Mononuclear cell (primary cell): ENCODE results near the gene CHST5. TPM values are rescaled to one million over a fixed set of nuclear protein-coding genes. Genes with fewer than 3 reads are reported as not detected.
A peak's percentile ranks its signal among the peaks of the same experiment; 100 is the strongest.
"Not testable (repeated sequence)": the region's sequence is repeated elsewhere in the genome, so short reads cannot be mapped to it uniquely, and the experiment has no call there.

ENCODE experiments used
- H3K27me3 ChIP-seq: 2 replicates; pipeline ENCODE4 v1.6.0; 2011; ENCODE audit warnings: low read length, control low read depth; ENCODE audit not compliant: insufficient read depth
- H3K4me1 ChIP-seq: 2 replicates; pipeline ENCODE4 v1.5.1; 2011; ENCODE audit warnings: mild to moderate bottlenecking, low read length, control low read depth; ENCODE audit not compliant: insufficient read depth
- H3K4me3 ChIP-seq: 2 replicates; pipeline ENCODE4 v1.5.1; 2011; ENCODE audit warnings: mild to moderate bottlenecking, low read length, moderate library complexity
- H3K9me3 ChIP-seq: 2 replicates; pipeline ENCODE4 v1.5.1; 2011; ENCODE audit warnings: low read depth, mild to moderate bottlenecking, control low read depth, low read length
- total RNA-seq: library from RNA; depleted of rRNA; stranded (reverse); fragments of >200 nt; gene quantifications from one replicate; pipeline ENCODE4 v1.2.3, GENCODE V29; 2012

The CHST5 gene
- total RNA-seq, 1 donor: under 0.01 TPM

- H3K9me3 ChIP-seq: no peaks in the 10 kb centered on the region
- peaks cover 15% of the 10 kb centered on the region for H3K4me1 ChIP-seq
- no peak overlapping the region for H3K4me3 ChIP-seq
- peaks cover 3% of the 10 kb centered on the region for H3K27me3 ChIP-seq
Measured at GRCh38 chr16:75559564-75560372, 23.9 kb upstream of the CHST5 start.

GRCh38 chr16:75558846-75559401, 23.0 kb upstream of the CHST5 start:
- Histone ChIP-seq H3K27me3 (peaks cover 3% of the 10 kb centered on the region), H3K4me1 (peaks cover 15% of the 10 kb centered on the region), H3K9me3 (no peaks in the 10 kb centered on the region)

GRCh38 chr16:75556431-75556950, 20.6 kb upstream of the CHST5 start:
- no peaks in the 10 kb centered on the region for H3K27me3 ChIP-seq
- peaks cover 15% of the 10 kb centered on the region for H3K4me1 ChIP-seq
- H3K4me3 ChIP-seq: peak overlapping the region; percentile 46
- H3K9me3 ChIP-seq: no peaks in the 10 kb centered on the region

More at GRCh38 chr16:75558846-75559401, 23.0 kb upstream of the CHST5 start:
- H3K4me3 ChIP-seq: no peak overlapping the region

GRCh38 chr16:75555707-75556430, 20.0 kb upstream of the CHST5 start, which contains the start of gene TMEM231:
TSS of gene TMEM231 (minus strand) at chr16:75556252. CDS start at chr16:75556209, 43 bp downstream.
- Histone ChIP-seq H3K4me1 (peaks cover 15% of the 10 kb centered on the region), H3K9me3 (no peaks in the 10 kb centered on the region), H3K27me3 (no peaks in the 10 kb centered on the region), H3K4me3 (peak within 1 kb of the TSS; percentile 46)

GRCh38 chr16:75555213-75555706, 19.4 kb upstream of the CHST5 start:
- no peaks in the 10 kb centered on the region for H3K9me3 ChIP-seq
- peaks cover 17% of the 10 kb centered on the region for H3K4me1 ChIP-seq
- H3K4me3 ChIP-seq: peak overlapping the region; percentile 46
- no peaks in the 10 kb centered on the region for H3K27me3 ChIP-seq

GRCh38 chr16:75552951-75553350, 17.0 kb upstream of the CHST5 start:
- no peak overlapping the region for H3K4me3 ChIP-seq
- no peaks in the 10 kb centered on the region for H3K27me3 ChIP-seq
- H3K4me1 ChIP-seq: peaks cover 24% of the 10 kb centered on the region
- H3K9me3 ChIP-seq: no peaks in the 10 kb centered on the region

GRCh38 chr16:75550211-75550662, 14.3 kb upstream of the CHST5 start:
- peaks cover 12% of the 10 kb centered on the region for H3K4me1 ChIP-seq
- no peaks in the 10 kb centered on the region for H3K9me3 ChIP-seq
- H3K27me3 ChIP-seq: no peaks in the 10 kb centered on the region
- no peak overlapping the region for H3K4me3 ChIP-seq

GRCh38 chr16:75548456-75548855, 12.5 kb upstream of the CHST5 start:
- not testable (repeated sequence) for H3K4me1 ChIP-seq, H3K9me3 ChIP-seq, H3K27me3 ChIP-seq, H3K4me3 ChIP-seq

GRCh38 chr16:75546293-75546692, 10.4 kb upstream of the CHST5 start:
- H3K4me1 ChIP-seq: peaks cover 9% of the 10 kb centered on the region
- H3K27me3 ChIP-seq: no peaks in the 10 kb centered on the region
- H3K9me3 ChIP-seq: no peaks in the 10 kb centered on the region
- no peak overlapping the region for H3K4me3 ChIP-seq

GRCh38 chr16:75545879-75546278, 10.0 kb upstream of the CHST5 start:
- not testable (repeated sequence) for H3K4me3 ChIP-seq, H3K9me3 ChIP-seq, H3K4me1 ChIP-seq, H3K27me3 ChIP-seq

- H3K4me3 ChIP-seq, H3K9me3 ChIP-seq, H3K4me1 ChIP-seq, H3K27me3 ChIP-seq: not testable (repeated sequence)
Measured at GRCh38 chr16:75542462-75542861, 6.6 kb upstream of the CHST5 start.

GRCh38 chr16:75541236-75541635, 5.3 kb upstream of the CHST5 start:
- H3K4me1 ChIP-seq: no peaks in the 10 kb centered on the region
- no peaks in the 10 kb centered on the region for H3K9me3 ChIP-seq
- H3K27me3 ChIP-seq: no peaks in the 10 kb centered on the region
- no peak overlapping the region for H3K4me3 ChIP-seq

GRCh38 chr16:75538882-75539565, 3.1 kb upstream of the CHST5 start:
- not testable (repeated sequence) for H3K4me3 ChIP-seq, H3K27me3 ChIP-seq, H3K4me1 ChIP-seq, H3K9me3 ChIP-seq

GRCh38 chr16:75537776-75538175, 1.9 kb upstream of the CHST5 start:
- H3K27me3 ChIP-seq: no peaks in the 10 kb centered on the region
- no peaks in the 10 kb centered on the region for H3K4me1 ChIP-seq
- no peaks in the 10 kb centered on the region for H3K9me3 ChIP-seq
- H3K4me3 ChIP-seq: no peak overlapping the region
